ENCODE data around the gene CCNDBP1. TPM values are rescaled to one million over a fixed set of nuclear protein-coding genes. Genes with fewer than 3 reads are reported as not detected.
"Not testable (repeated sequence)": the region's sequence is repeated elsewhere in the genome, so short reads cannot be mapped to it uniquely, and the experiment has no call there.

The CCNDBP1 gene, protein sequence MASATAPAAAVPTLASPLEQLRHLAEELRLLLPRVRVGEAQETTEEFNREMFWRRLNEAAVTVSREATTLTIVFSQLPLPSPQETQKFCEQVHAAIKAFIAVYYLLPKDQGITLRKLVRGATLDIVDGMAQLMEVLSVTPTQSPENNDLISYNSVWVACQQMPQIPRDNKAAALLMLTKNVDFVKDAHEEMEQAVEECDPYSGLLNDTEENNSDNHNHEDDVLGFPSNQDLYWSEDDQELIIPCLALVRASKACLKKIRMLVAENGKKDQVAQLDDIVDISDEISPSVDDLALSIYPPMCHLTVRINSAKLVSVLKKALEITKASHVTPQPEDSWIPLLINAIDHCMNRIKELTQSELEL
- total RNA-seq (2014; rRNA removed; shearing (Covaris generic)): 25.6 and 30.6 TPM in 2 replicates

DNA sequence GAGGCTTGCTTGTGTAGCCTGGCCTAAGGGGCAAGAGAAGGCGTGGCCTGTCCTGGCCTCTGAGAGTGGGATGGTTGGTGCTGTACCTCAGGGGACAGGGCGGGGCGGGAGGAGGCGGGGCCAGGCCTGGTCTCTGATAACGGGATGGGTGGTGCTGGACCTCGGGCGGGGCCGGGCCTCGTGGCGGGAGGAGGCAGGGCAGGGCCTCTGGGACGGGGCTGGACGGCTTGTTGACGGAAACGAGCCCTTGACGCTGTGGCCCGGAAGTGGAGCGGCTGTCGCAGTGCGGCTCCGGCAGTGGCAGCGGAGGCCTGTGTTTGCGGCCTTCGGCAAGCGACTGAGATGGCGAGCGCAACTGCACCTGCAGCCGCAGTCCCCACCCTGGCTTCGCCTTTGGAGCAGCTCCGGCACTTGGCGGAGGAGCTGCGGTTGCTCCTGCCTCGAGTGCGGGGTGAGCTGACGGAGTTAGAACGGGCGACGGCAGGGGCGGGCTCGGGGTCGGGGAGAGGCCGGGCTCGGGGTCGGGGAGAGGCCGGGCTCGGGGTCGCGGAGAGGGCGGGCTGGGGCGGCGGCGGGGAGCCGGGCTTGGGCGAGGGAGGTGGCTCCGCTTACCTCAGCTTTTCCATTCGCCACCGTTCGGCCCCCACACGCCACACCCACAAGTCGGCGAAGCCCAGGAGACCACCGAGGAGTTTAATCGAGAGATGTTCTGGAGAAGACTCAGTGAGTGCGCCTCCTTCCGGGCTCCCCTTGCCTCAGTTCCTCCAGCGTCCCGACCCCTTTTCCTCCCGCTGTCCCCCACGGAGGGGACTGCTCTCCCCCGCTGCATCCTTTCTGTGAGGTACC, at the start of gene CCNDBP1:
Gene CCNDBP1 (plus strand): TSS at position 247 of the 846 bp plus-strand sequence. CDS start 96 bp downstream, at position 343.
- peak within 1 kb of the TSS; percentile 74 for H3K4me3 ChIP-seq
- 0 out of 2 replicates have a peak, but pooled peaks cover 2% of the 10 kb centered on the region for H3K4me1 ChIP-seq
- DNase-seq: peak; percentile 95 to 97
- no peaks in the 10 kb centered on the region for H3K27me3 ChIP-seq
- peak within 1 kb of the TSS; percentile 24 for H3K27ac ChIP-seq
- no peaks in the 10 kb centered on the region for H3K9me3 ChIP-seq (replicated peaks)
- no peaks in the 10 kb centered on the region for H3K36me3 ChIP-seq

DNA sequence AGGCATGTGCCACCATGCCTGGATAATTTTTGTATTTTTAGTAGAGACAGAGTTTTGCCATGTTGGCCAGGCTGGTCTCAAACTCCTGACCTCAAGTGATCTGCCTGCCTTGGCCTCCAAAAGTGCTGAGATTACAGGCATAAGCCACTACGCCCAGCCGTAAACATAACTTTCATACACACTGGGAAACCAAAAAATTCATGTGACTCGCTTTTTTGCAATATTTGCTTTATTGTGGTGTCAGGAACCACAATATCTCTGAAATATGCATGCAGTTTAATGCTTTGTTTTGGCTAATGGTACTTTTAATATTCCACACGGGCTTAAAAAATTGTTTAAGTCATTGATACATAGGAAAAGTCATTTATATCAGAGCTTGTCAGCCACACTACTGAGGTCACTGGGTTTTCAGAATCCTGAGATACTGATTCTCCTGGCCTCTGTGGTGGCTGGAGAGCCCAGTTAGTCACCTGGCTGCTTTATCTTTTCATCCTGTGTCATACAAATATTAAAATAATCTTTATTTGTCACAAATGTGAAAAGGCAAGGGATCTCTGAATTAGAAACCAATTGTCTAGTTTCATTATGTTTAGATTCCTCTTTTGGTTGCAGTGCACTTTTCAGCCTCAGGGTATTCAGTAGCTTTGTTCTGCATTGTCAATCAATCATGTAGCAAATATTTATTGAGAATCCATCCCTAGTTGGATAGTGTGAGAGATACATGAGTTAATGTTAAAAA, 41.8 kb upstream of the CCNDBP1 start:
- Histone ChIP-seq H3K9me3 (replicated peaks) (no peaks in the 10 kb centered on the region), H3K27me3 (no peaks in the 10 kb centered on the region), H3K27ac (no peak overlapping the region), H3K4me3 (no peak overlapping the region), H3K4me1 (no peaks in the 10 kb centered on the region), H3K36me3 (no peaks in the 10 kb centered on the region)
- DNase-seq: no peak

DNA sequence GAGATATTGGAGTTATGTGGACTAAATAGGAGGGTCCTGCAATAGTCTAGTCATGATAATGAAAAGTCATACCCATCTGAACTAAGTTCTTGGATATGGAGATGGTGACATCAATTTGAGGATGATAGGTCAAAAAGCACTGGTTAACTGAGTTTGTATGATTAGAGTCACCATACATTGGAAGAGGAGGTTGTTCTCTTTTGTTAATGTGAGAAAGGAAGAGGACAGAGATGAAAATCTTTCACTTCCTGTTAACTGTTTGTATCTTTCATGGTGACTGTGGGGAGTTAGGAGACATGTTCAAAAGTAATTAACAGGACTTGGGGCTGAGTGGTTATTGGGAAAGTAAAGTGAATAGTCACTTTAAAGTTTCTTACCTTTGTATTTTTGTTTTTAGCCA, 40.7 kb upstream of the CCNDBP1 start:
- DNase-seq: no peak
- Histone ChIP-seq H3K4me1 (no peaks in the 10 kb centered on the region), H3K36me3 (no peaks in the 10 kb centered on the region), H3K27ac (no peak overlapping the region), H3K4me3 (no peak overlapping the region), H3K27me3 (no peaks in the 10 kb centered on the region), H3K9me3 (replicated peaks) (no peaks in the 10 kb centered on the region)

DNA sequence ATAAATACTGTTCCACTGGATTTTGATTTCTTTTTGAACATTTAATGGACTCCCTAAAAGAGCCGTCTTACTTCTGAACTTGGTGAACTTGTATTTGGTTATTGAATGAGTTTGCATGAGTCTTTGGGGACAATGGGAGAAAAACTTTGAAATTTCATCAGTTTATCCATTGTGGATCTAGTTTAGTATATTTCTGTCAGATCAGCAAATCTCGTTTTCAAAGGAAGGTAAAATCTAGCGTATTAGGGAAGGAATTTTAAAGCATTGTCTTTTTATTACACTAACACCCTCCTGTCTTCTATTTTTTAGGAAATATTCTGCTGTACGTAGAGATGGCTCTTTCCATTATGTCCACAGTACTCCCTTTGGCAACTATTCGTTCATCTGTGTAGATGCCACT, 39.0 kb upstream of the CCNDBP1 start:
- Histone ChIP-seq H3K36me3 (no peaks in the 10 kb centered on the region), H3K9me3 (replicated peaks) (no peaks in the 10 kb centered on the region), H3K4me1 (no peaks in the 10 kb centered on the region), H3K4me3 (no peak overlapping the region), H3K27me3 (no peaks in the 10 kb centered on the region), H3K27ac (no peak overlapping the region)
- DNase-seq: no peak

DNA sequence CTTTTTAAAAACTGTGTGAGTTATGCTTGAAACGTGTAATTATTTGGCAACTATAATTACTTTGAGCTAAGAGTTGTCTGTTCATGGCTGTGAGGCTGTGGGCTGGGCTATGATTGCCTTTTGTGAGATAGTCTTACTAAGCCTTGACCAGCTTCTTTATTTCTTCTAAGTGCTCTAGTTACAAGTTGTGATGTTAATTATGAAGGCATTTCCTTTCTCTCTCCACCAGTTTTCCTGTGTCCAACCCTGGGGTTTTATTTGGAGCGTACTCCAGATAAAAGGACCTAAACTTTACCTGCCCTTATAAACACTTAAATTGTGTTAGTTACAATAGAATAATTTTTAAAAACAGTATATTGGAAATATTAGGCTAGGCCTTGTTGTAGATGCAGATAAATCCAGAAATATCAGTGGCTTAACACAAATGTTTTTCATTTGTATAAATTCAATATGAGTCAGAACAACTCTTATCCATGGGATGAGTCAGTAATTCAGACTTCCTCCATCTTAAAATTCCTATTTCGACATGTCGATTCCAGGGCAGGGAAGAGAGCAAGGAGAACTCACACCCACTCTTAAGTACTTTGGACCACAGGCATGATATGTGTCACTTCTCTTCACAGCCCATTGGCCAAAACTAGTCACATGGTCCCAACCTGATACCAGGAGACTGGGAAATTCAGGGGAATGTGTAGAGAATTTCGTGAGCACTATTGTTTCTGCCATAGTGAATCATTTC, 34.8 kb upstream of the CCNDBP1 start:
- peak; percentile 12 to 19 for DNase-seq
- Histone ChIP-seq H3K27ac (no peak overlapping the region), H3K4me1 (no peaks in the 10 kb centered on the region)

DNA sequence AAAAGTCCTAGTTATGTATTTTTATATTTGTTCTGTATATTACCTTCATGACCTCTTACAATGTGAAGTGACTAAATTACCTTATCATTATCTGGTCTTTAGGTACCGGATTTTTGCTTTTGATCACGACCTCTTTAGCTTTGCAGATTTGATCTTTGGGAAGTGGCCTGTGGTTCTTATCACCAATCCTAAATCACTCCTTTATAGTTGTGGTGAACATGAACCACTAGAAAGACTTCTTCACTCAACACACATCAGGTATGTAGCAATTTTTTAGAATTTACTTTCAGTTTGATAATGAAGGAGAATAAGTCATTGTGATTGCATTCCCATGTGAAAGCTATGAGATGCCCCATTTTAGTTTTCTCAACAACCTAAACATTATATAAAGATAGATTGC, 33.5 kb upstream of the CCNDBP1 start:
- Histone ChIP-seq H3K36me3 (no peaks in the 10 kb centered on the region), H3K27ac (no peak overlapping the region), H3K9me3 (replicated peaks) (no peaks in the 10 kb centered on the region), H3K27me3 (no peaks in the 10 kb centered on the region), H3K4me3 (no peak overlapping the region), H3K4me1 (no peaks in the 10 kb centered on the region)
- no peak for DNase-seq

More for the DNA sequence above, 34.8 kb upstream of the CCNDBP1 start:
- H3K36me3 ChIP-seq: no peaks in the 10 kb centered on the region
- no peaks in the 10 kb centered on the region for H3K27me3 ChIP-seq
- no peaks in the 10 kb centered on the region for H3K9me3 ChIP-seq (replicated peaks)
- H3K4me3 ChIP-seq: no peak overlapping the region

DNA sequence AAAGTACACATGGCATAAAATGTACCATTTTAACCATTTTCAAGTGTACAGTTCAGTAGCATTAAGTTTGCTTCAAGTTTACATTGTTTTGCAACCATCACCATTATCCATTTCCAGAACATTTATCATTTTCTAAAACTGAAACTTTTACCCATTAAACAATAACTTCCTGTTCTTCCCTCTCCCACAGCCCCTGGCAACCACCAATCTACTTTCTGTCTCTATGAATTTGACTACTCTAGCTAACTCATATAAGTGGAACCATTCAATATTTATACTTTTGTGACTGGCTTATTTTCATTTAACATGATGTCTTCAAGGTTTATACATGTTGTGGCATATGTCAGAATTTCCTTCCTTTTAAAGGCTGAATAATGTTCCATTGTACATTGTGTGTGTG, 31.9 kb upstream of the CCNDBP1 start:
- Histone ChIP-seq H3K36me3 (no peaks in the 10 kb centered on the region), H3K27me3 (no peaks in the 10 kb centered on the region)

DNA sequence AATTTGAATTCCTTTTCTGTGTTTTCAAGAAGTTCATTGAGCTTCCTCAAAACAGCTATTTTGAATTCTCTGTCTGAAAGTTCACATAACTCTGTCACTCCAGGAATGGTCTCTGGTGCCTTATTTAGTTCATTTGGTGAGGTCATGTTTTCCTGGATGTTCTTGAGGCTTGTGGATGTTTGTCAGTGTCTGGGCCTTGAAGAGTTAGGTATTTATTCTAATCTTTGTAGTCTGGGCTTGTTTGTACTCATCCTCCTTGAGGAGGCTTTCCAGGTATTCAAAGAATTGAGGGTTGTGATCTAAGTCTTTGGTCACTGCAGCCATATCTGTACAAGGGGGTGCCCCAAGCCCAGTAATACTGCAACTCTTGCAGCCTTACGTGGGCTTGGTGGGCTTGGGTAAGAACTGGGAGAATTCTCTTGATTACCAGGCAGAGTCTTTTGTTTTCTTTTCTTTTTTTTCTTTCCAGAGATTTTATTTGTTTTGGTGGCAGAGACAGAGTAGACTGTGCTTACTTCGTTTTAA, 19.3 kb upstream of the CCNDBP1 start:
- H3K4me1 ChIP-seq: no peaks in the 10 kb centered on the region
- H3K36me3 ChIP-seq: no peaks in the 10 kb centered on the region
- no peaks in the 10 kb centered on the region; the same call in 1 of the 2 replicates for H3K9me3 ChIP-seq (replicated peaks)
- H3K27ac ChIP-seq: no peak overlapping the region
- H3K27me3 ChIP-seq: no peaks in the 10 kb centered on the region
- DNase-seq: no peak
- H3K4me3 ChIP-seq: no peak overlapping the region

More for the DNA sequence above, 31.9 kb upstream of the CCNDBP1 start:
- DNase-seq: no peak
- no peaks in the 10 kb centered on the region for H3K9me3 ChIP-seq (replicated peaks)
- no peak overlapping the region for H3K4me3 ChIP-seq
- H3K27ac ChIP-seq: no peak overlapping the region
- no peaks in the 10 kb centered on the region for H3K4me1 ChIP-seq

DNA sequence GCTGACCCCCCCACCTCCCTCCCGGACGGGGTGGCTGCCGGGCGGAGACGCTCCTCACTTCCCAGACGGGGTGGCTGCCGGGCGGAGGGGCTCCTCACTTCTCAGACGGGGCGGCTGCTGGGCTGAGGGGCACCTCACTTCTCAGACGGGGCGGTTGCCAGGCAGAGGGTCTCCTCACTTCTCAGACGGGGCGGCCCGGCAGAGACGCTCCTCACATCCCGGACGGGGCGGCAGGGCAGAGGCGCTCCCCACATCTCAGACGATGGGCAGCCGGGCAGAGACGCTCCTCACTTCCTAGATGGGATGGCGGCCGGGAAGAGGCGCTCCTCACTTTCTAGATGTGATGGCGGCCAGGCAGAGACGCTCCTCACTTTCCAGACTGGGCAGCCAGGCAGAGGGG, 17.9 kb upstream of the CCNDBP1 start:
- DNase-seq; H3K9me3 ChIP-seq (replicated peaks); H3K4me3 ChIP-seq; H3K27ac ChIP-seq; H3K27me3 ChIP-seq; H3K4me1 ChIP-seq; H3K36me3 ChIP-seq: not testable (repeated sequence)

DNA sequence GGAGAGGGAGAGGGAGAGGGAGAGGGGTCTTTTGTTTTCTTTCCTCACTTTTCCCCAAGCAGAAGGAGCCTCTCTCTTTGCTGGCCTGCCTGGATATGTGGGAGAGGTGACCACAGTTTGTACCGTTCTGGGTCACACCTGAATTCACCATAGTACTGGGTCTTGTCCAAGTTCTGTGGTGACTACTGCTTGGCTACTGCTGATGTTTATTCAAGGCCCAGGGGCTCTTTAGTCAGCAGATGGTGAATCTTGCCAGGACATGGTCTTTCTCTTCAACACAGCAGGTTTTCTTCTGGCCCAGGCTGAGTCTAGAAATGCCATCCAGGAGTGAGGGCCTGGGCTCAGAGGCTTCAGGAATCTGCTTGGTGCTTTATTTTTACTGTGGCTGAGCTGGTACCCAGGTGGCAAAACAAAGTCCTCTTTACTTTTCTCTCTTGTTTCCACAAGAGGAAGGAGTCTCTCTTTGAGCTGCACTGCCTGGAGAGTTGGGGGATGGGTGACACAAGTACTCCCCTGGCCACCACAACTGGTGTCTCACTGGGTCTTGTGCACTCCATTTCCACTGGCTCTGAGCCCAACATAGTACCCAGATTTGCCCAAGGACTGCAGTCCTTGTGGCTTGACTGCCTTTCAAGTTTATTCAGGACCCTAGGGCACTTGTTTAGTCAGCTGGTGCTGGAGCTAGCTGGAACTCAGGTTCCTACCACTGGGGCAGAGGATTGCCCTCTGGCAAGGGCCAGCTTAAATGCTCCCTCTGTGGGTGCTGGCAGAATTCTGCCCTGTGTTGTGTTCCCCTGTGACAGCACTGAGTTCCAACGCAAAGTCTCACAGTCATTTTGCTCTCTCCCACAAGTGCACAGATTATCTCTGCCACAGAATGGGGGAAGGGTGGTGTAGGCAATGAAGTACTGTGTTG, 16.8 kb upstream of the CCNDBP1 start:
- DNase-seq: no peak
- Histone ChIP-seq H3K36me3 (no peaks in the 10 kb centered on the region), H3K4me3 (no peak overlapping the region), H3K9me3 (replicated peaks) (peaks cover 3% of the 10 kb centered on the region), H3K27ac (no peak overlapping the region), H3K27me3 (no peaks in the 10 kb centered on the region), H3K4me1 (no peaks in the 10 kb centered on the region)

DNA sequence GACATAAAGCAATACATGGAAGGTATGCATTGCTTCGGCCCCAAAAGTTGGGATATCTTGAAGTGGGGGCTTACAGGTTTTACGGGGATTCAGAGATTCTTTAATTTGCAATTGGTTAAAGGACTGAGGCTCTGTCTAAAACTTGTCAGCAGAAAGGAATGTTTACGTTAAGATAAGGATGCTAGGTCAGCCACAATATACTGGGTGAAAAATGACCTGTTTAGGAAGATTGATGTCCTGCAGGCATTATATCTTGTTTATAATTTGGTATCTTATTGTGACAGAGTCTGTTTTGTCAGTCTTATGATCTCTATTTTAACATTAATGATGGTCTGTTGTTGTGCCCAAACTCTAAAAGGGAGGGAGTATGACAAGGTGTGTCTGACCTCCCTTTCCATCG, 15.3 kb upstream of the CCNDBP1 start:
- DNase-seq: no peak
- Histone ChIP-seq H3K4me3 (no peak overlapping the region), H3K27ac (no peak overlapping the region), H3K9me3 (replicated peaks) (peaks cover 3% of the 10 kb centered on the region), H3K36me3 (no peaks in the 10 kb centered on the region), H3K27me3 (no peaks in the 10 kb centered on the region), H3K4me1 (no peaks in the 10 kb centered on the region)

DNA sequence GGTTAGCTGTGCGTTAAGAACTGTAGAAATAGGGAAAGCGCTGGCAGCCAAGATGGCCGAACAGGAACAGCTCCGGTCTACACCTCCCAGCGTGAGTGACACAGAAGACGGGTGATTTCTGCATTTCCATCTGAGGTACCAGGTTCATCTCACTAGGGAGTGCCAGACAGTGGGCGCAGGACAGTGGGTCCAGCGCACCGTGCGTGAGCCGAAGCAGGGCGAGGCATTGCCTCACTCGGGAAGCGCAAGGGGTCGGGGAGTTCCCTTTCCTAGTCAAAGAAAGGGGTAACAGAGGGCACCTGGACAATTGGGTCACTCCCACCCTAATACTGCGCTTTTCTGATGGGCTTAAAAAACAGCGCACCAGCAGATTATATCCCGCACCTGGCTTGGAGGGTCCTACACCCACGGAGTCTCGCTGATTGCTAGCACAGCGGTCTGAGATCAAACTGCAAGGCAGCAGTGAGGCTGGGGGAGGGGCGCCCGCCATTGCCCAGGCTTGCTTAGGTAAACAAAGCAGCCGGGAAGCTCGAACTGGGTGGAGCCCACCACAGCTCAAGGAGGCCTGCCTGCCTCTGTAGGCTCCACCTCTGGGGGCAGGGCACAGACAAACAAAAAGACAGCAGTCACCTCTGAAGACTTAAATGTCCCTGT, 9.4 kb upstream of the CCNDBP1 start:
- DNase-seq; H3K27me3 ChIP-seq; H3K9me3 ChIP-seq (replicated peaks); H3K36me3 ChIP-seq; H3K27ac ChIP-seq; H3K4me3 ChIP-seq; H3K4me1 ChIP-seq: not testable (repeated sequence)

DNA sequence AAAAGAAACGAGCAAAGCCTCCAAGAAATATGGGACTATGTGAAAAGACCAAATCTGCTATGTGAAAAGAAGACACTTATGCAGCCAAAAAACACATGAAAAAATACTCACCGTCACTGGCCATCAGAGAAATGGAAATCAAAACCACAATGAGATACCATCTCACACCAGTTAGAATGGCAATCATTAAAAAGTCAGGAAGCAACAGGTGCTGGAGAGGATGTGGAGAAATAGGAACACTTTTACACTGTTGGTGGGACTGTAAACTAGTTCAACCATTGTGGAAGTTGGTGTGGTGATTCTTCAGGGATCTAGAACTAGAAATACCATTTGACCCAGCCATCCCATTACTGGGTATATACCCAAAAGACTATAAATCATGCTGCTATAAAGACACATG, 8.1 kb upstream of the CCNDBP1 start:
- not testable (repeated sequence) for DNase-seq; H3K9me3 ChIP-seq (replicated peaks); H3K36me3 ChIP-seq; H3K27me3 ChIP-seq; H3K4me3 ChIP-seq; H3K4me1 ChIP-seq; H3K27ac ChIP-seq

All from SJCRH30 (cell line).